Measurements from ENCODE around the gene DDN. TPM values are rescaled to one million over a fixed set of nuclear protein-coding genes. Genes with fewer than 3 reads are reported as not detected.

DDN gene
- total RNA-seq, 1 donor from 2014 or later, result 0.12 TPM

GRCh38 chr12:49032276-49032675, 33.1 kb upstream of the DDN start:
- DNase-seq (ENCODE audit: extremely low read depth, low read depth, low spot score), result no peak

GRCh38 chr12:49031573-49032161, 32.5 kb upstream of the DDN start:
- DNase-seq (ENCODE audit: extremely low read depth, low read depth, low spot score), result no peak

GRCh38 chr12:49030714-49031572, 31.8 kb upstream of the DDN start:
- DNase-seq (ENCODE audit: extremely low read depth, low read depth, low spot score), result no peak

GRCh38 chr12:49030119-49030518, 30.9 kb upstream of the DDN start:
- DNase-seq (ENCODE audit: extremely low read depth, low read depth, low spot score), result no peak

- DNase-seq (ENCODE audit: extremely low read depth, low read depth, low spot score), result no peak
Observed at GRCh38 chr12:49028666-49029275, 29.6 kb upstream of the DDN start.

- no peak for DNase-seq (ENCODE audit: extremely low read depth, low read depth, low spot score)
Observed at GRCh38 chr12:49027846-49028555, 28.8 kb upstream of the DDN start.

- DNase-seq (ENCODE audit: extremely low read depth, low read depth, low spot score), result no peak
Observed at GRCh38 chr12:49026678-49027480, 27.7 kb upstream of the DDN start.

GRCh38 chr12:49026101-49026500, 26.9 kb upstream of the DDN start:
- no peak for DNase-seq (ENCODE audit: extremely low read depth, low read depth, low spot score)

GRCh38 chr12:49025463-49025862, 26.3 kb upstream of the DDN start:
- no peak for DNase-seq (ENCODE audit: extremely low read depth, low read depth, low spot score)

- no peak for DNase-seq (ENCODE audit: extremely low read depth, low read depth, low spot score)
Observed at GRCh38 chr12:49024543-49024942, 25.4 kb upstream of the DDN start.

GRCh38 chr12:49023812-49024211, 24.6 kb upstream of the DDN start:
- no peak for DNase-seq (ENCODE audit: extremely low read depth, low read depth, low spot score)

GRCh38 chr12:49022558-49023178, 23.5 kb upstream of the DDN start:
- no peak for DNase-seq (ENCODE audit: extremely low read depth, low read depth, low spot score)

- DNase-seq (ENCODE audit: extremely low read depth, low read depth, low spot score), result no peak
Observed at GRCh38 chr12:49021292-49021915, 22.2 kb upstream of the DDN start.

GRCh38 chr12:49020441-49020840, 21.3 kb upstream of the DDN start:
- DNase-seq (ENCODE audit: extremely low read depth, low read depth, low spot score), result no peak

GRCh38 chr12:49019443-49020324, 20.5 kb upstream of the DDN start:
- no peak for DNase-seq (ENCODE audit: extremely low read depth, low read depth, low spot score)

- DNase-seq (ENCODE audit: extremely low read depth, low read depth, low spot score), result no peak
Observed at GRCh38 chr12:49019120-49019430, 19.9 kb upstream of the DDN start.

- DNase-seq (ENCODE audit: extremely low read depth, low read depth, low spot score), result peak; percentile 75
Observed at GRCh38 chr12:49018261-49019119, 19.3 kb upstream of the DDN start, which contains the start of gene PRKAG1. TSS of gene PRKAG1 (minus strand) at chr12:49018776. CDS start at chr12:49018740, 36 bp downstream.

- no peak for DNase-seq (ENCODE audit: extremely low read depth, low read depth, low spot score)
Observed at GRCh38 chr12:49017891-49018260, 18.7 kb upstream of the DDN start.

Data from glomerular endothelial cell (primary cell).